ENCODE measurements around the gene GPHN.

DNA sequence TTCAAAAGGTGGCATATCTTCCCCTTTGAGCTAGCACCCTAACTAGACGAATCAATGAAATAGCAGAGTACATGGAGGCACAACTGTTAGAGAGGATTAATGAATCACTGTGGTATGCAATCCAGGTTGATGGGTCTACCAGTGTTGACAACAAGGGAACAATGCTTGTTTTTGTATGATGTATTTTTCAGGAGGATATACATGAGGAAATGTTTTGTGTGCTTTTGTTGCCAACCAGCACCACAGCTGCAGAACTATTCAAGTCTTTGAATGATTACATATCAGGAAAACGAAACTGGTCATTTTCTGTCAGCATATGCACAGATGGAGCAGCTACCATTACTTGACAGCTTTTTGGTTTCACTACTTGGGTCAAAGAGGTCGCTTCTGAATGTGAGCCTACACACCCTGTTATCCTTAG lies 142.6 kb downstream of the GPHN start:
- TF ChIP-seq, protein P1, sequence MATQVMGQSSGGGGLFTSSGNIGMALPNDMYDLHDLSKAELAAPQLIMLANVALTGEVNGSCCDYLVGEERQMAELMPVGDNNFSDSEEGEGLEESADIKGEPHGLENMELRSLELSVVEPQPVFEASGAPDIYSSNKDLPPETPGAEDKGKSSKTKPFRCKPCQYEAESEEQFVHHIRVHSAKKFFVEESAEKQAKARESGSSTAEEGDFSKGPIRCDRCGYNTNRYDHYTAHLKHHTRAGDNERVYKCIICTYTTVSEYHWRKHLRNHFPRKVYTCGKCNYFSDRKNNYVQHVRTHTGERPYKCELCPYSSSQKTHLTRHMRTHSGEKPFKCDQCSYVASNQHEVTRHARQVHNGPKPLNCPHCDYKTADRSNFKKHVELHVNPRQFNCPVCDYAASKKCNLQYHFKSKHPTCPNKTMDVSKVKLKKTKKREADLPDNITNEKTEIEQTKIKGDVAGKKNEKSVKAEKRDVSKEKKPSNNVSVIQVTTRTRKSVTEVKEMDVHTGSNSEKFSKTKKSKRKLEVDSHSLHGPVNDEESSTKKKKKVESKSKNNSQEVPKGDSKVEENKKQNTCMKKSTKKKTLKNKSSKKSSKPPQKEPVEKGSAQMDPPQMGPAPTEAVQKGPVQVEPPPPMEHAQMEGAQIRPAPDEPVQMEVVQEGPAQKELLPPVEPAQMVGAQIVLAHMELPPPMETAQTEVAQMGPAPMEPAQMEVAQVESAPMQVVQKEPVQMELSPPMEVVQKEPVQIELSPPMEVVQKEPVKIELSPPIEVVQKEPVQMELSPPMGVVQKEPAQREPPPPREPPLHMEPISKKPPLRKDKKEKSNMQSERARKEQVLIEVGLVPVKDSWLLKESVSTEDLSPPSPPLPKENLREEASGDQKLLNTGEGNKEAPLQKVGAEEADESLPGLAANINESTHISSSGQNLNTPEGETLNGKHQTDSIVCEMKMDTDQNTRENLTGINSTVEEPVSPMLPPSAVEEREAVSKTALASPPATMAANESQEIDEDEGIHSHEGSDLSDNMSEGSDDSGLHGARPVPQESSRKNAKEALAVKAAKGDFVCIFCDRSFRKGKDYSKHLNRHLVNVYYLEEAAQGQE (IDR thresholded peaks at IDR 0.05; ENCODE audit: insufficient read depth in 1 of 2, low read depth in 2 of 2, low read length in 2 of 2) = no peak
- TF ChIP-seq POLR2AphosphoS5 (IDR thresholded peaks at IDR 0.05; ENCODE audit: low read depth, low read length) (no peak), SIN3A (IDR thresholded peaks at IDR 0.05; ENCODE audit: borderline replicate concordance, insufficient read depth, low read length) (no peak), FOXP2 (optimal IDR thresholded peaks at IDR 0.05; ENCODE audit: borderline replicate concordance, extremely low read depth, extremely low read length, insufficient read depth) (no peak)

Measured in PFSK-1 (cell line).